ENCODE measurements around the gene TOLLIP. TPM values are rescaled to one million over a fixed set of nuclear protein-coding genes. Genes with fewer than 3 reads are reported as not detected.
"Not testable (repeated sequence)": the region's sequence is repeated elsewhere in the genome, so short reads cannot be mapped to it uniquely, and the experiment has no call there.

The TOLLIP gene
- polyA plus RNA-seq, 1 experiment, result 38.3 TPM

DNA sequence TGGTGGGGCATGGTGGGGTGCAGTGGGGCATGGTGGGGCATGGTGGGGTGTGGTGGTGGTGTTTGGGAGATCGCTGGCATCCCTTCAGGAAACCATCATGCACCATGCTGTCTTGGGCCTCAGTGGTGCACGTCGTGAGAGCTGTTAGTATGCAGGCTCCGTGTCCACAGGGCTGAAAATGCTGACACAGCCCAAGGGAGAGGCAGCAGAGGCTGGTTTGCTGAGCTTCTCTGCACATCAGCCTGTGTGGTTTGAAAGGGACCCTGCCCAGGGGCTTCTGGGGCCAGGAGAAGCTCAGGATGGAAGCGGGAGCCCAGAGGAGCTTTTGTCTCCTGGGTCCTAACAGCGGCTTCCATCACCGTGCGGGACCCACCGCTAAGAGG is 56.3 kb downstream of the TOLLIP start:
- CTCF ChIA-PET, result interaction anchor here (0.6 kb wide), 1 partner anchor 410 kb away, joined by 4 read pairs; no protein-coding TSS in a partner anchor
- H3K4me3 ChIP-seq (ENCODE audit: low read depth, low read length), result no peak overlapping the region
- POLR2A ChIA-PET, result no interaction called here
- H3K27me3 ChIP-seq (ENCODE audit: control insufficient read depth, insufficient read depth, low read length), result no peaks in the 10 kb centered on the region
- no peak for DNase-seq (ENCODE audit: low read depth)
- H3K36me3 ChIP-seq (ENCODE audit: control insufficient read depth, insufficient read depth, low read length), result no peaks in the 10 kb centered on the region
- TF ChIP-seq, protein P1, sequence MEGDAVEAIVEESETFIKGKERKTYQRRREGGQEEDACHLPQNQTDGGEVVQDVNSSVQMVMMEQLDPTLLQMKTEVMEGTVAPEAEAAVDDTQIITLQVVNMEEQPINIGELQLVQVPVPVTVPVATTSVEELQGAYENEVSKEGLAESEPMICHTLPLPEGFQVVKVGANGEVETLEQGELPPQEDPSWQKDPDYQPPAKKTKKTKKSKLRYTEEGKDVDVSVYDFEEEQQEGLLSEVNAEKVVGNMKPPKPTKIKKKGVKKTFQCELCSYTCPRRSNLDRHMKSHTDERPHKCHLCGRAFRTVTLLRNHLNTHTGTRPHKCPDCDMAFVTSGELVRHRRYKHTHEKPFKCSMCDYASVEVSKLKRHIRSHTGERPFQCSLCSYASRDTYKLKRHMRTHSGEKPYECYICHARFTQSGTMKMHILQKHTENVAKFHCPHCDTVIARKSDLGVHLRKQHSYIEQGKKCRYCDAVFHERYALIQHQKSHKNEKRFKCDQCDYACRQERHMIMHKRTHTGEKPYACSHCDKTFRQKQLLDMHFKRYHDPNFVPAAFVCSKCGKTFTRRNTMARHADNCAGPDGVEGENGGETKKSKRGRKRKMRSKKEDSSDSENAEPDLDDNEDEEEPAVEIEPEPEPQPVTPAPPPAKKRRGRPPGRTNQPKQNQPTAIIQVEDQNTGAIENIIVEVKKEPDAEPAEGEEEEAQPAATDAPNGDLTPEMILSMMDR (IDR thresholded peaks at IDR 0.05; ENCODE audit: insufficient read depth, low read depth, low read length), result no peak

DNA sequence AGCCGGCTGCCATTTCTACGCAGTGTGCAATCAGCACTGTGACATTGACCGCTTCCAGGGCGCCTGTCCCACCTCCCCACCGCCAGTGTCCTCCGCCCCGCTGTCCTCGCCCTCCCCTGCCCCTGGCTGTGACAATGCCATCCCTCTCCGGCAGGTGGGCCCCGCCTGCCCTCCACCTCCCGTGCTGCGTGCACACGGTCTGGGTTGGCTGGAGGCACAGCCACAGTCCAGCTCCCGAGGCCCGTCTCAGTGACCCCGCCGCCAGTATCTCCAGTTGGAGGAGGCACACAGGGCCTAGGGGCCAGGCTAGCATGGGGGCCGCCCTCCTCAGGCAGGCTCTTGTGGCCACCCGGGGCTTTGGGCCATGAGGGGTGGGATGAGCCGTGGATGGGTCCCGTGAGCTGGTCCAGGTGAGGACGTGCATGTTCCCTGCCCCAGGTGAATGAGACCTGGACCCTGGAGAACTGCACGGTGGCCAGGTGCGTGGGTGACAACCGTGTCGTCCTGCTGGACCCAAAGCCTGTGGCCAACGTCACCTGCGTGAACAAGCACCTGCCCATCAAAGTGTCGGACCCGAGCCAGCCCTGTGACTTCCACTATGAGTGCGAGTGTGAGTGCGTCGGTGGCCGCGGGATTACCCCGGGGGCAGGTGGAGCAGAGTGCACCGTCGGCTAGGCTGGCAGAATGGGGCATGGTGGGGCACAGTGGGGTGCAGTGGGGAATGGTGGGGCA is 56.9 kb downstream of the TOLLIP start:
- DNase-seq (ENCODE audit: low read depth), result no peak
- POLR2A ChIA-PET, result no interaction called here

DNA sequence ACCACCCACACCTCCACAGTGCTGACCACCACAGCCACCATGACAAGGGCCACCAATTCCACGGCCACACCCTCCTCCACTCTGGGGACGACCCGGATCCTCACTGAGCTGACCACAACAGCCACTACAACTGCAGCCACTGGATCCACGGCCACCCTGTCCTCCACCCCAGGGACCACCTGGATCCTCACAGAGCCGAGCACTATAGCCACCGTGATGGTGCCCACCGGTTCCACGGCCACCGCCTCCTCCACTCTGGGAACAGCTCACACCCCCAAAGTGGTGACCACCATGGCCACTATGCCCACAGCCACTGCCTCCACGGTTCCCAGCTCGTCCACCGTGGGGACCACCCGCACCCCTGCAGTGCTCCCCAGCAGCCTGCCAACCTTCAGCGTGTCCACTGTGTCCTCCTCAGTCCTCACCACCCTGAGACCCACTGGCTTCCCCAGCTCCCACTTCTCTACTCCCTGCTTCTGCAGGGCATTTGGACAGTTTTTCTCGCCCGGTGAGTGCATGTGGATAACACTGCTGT is 58.1 kb downstream of the TOLLIP start:
- ChIA-PET POLR2A (no interaction called here), CTCF (no interaction called here)
- Histone ChIP-seq H3K4me3 (ENCODE audit: low read depth, low read length) (no peak overlapping the region), H3K36me3 (ENCODE audit: control insufficient read depth, insufficient read depth, low read length) (no peaks in the 10 kb centered on the region), H3K27me3 (ENCODE audit: control insufficient read depth, insufficient read depth, low read length) (no peaks in the 10 kb centered on the region)
- TF ChIP-seq, protein P1 (IDR thresholded peaks at IDR 0.05; ENCODE audit: insufficient read depth, low read depth, low read length), result no peak
- DNase-seq (ENCODE audit: low read depth), result no peak

More for the DNA sequence above, 56.9 kb downstream of the TOLLIP start:
- Histone ChIP-seq H3K27me3 (ENCODE audit: control insufficient read depth, insufficient read depth, low read length) (no peaks in the 10 kb centered on the region), H3K4me3 (ENCODE audit: low read depth, low read length) (no peak overlapping the region), H3K36me3 (ENCODE audit: control insufficient read depth, insufficient read depth, low read length) (no peaks in the 10 kb centered on the region)
- TF ChIP-seq, protein P1 (IDR thresholded peaks at IDR 0.05; ENCODE audit: insufficient read depth, low read depth, low read length), result no peak
- CTCF ChIA-PET, result interaction anchor here (0.6 kb wide), 1 partner anchor 409 kb away, joined by 4 read pairs; no protein-coding TSS in a partner anchor

DNA sequence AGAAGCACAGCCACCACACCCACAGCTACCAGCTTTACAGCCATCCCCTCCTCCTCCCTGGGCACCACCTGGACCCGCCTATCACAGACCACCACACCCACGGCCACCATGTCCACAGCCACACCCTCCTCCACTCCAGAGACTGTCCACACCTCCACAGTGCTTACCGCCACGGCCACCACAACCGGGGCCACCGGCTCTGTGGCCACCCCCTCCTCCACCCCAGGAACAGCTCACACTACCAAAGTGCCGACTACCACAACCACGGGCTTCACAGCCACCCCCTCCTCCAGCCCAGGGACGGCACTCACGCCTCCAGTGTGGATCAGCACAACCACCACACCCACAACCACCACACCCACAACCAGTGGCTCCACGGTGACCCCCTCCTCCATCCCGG is 59.0 kb downstream of the TOLLIP start:
- H3K36me3 ChIP-seq (ENCODE audit: control insufficient read depth, insufficient read depth, low read length); H3K27me3 ChIP-seq (ENCODE audit: control insufficient read depth, insufficient read depth, low read length); DNase-seq (ENCODE audit: low read depth); CTCF ChIA-PET; POLR2A ChIA-PET; H3K4me3 ChIP-seq (ENCODE audit: low read depth, low read length): not testable (repeated sequence)

DNA sequence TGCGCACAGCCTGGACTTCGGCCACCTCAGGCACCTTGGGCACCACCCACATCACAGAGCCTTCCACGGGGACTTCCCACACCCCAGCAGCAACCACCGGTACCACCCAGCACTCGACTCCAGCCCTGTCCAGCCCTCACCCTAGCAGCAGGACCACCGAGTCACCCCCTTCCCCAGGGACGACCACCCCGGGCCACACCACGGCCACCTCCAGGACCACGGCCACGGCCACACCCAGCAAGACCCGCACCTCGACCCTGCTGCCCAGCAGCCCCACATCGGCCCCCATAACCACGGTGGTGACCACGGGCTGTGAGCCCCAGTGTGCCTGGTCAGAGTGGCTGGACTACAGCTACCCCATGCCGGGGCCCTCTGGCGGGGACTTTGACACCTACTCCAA is 60.5 kb downstream of the TOLLIP start:
- DNase-seq (ENCODE audit: low read depth); H3K4me3 ChIP-seq (ENCODE audit: low read depth, low read length); CTCF ChIA-PET; H3K27me3 ChIP-seq (ENCODE audit: control insufficient read depth, insufficient read depth, low read length); H3K36me3 ChIP-seq (ENCODE audit: control insufficient read depth, insufficient read depth, low read length); POLR2A ChIA-PET: not testable (repeated sequence)

DNA sequence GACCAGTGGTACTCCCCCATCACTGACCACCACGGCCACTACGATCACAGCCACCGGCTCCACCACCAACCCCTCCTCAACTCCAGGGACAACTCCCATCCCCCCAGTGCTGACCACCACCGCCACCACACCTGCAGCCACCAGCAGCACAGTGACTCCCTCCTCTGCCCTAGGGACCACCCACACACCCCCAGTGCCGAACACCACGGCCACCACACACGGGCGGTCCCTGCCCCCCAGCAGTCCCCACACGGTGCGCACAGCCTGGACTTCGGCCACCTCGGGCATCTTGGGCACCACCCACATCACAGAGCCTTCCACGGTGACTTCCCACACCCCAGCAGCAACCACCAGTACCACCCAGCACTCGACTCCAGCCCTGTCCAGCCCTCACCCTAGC is 62.4 kb downstream of the TOLLIP start:
- CTCF ChIA-PET; POLR2A ChIA-PET; H3K4me3 ChIP-seq (ENCODE audit: low read depth, low read length); H3K27me3 ChIP-seq (ENCODE audit: control insufficient read depth, insufficient read depth, low read length); H3K36me3 ChIP-seq (ENCODE audit: control insufficient read depth, insufficient read depth, low read length); DNase-seq (ENCODE audit: low read depth): not testable (repeated sequence)

DNA sequence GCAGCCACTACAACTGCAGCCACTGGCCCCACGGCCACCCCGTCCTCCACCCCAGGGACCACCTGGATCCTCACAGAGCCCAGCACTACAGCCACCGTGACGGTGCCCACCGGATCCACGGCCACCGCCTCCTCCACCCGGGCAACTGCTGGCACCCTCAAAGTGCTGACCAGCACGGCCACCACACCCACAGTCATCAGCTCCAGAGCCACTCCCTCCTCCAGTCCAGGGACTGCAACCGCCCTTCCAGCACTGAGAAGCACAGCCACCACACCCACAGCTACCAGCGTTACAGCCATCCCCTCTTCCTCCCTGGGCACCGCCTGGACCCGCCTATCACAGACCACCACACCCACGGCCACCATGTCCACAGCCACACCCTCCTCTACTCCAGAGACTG is 63.1 kb downstream of the TOLLIP start:
- DNase-seq (ENCODE audit: low read depth); H3K27me3 ChIP-seq (ENCODE audit: control insufficient read depth, insufficient read depth, low read length); CTCF ChIA-PET; H3K4me3 ChIP-seq (ENCODE audit: low read depth, low read length); H3K36me3 ChIP-seq (ENCODE audit: control insufficient read depth, insufficient read depth, low read length); POLR2A ChIA-PET: not testable (repeated sequence)

DNA sequence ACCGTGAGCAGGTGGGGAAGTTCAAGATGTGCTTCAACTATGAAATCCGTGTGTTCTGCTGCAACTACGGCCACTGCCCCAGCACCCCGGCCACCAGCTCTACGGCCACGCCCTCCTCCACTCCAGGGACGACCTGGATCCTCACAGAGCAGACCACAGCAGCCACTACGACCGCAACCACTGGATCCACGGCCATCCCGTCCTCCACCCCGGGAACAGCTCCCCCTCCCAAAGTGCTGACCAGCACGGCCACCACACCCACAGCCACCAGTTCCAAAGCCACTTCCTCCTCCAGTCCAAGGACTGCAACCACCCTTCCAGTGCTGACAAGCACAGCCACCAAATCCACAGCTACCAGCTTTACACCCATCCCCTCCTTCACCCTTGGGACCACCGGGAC is 63.7 kb downstream of the TOLLIP start:
- DNase-seq (ENCODE audit: low read depth); H3K36me3 ChIP-seq (ENCODE audit: control insufficient read depth, insufficient read depth, low read length); H3K4me3 ChIP-seq (ENCODE audit: low read depth, low read length); H3K27me3 ChIP-seq (ENCODE audit: control insufficient read depth, insufficient read depth, low read length); CTCF ChIA-PET; POLR2A ChIA-PET: not testable (repeated sequence)

DNA sequence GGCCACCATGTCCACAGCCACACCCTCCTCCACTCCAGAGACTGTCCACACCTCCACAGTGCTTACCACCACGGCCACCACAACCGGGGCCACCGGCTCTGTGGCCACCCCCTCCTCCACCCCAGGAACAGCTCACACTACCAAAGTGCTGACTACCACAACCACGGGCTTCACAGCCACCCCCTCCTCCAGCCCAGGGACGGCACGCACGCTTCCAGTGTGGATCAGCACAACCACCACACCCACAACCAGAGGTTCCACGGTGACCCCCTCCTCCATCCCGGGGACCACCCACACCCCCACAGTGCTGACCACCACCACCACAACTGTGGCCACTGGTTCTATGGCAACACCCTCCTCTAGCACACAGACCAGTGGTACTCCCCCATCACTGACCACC is 64.9 kb downstream of the TOLLIP start:
- CTCF ChIA-PET; POLR2A ChIA-PET; H3K36me3 ChIP-seq (ENCODE audit: control insufficient read depth, insufficient read depth, low read length); H3K27me3 ChIP-seq (ENCODE audit: control insufficient read depth, insufficient read depth, low read length); H3K4me3 ChIP-seq (ENCODE audit: low read depth, low read length); DNase-seq (ENCODE audit: low read depth): not testable (repeated sequence)

DNA sequence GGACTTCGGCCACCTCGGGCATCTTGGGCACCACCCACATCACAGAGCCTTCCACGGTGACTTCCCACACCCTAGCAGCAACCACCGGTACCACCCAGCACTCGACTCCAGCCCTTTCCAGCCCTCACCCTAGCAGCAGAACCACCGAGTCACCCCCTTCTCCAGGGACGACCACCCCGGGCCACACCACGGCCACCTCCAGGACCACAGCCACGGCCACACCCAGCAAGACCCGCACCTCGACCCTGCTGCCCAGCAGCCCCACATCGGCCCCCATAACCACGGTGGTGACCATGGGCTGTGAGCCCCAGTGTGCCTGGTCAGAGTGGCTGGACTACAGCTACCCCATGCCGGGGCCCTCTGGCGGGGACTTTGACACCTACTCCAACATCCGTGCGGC is 65.9 kb downstream of the TOLLIP start:
- DNase-seq (ENCODE audit: low read depth); CTCF ChIA-PET; H3K4me3 ChIP-seq (ENCODE audit: low read depth, low read length); POLR2A ChIA-PET; H3K36me3 ChIP-seq (ENCODE audit: control insufficient read depth, insufficient read depth, low read length); H3K27me3 ChIP-seq (ENCODE audit: control insufficient read depth, insufficient read depth, low read length): not testable (repeated sequence)

Measured in BJ (cell line).